ENCODE results near the gene PPIA.
"Not testable (repeated sequence)": the region's sequence is repeated elsewhere in the genome, so short reads cannot be mapped to it uniquely, and the experiment has no call there.

DNA sequence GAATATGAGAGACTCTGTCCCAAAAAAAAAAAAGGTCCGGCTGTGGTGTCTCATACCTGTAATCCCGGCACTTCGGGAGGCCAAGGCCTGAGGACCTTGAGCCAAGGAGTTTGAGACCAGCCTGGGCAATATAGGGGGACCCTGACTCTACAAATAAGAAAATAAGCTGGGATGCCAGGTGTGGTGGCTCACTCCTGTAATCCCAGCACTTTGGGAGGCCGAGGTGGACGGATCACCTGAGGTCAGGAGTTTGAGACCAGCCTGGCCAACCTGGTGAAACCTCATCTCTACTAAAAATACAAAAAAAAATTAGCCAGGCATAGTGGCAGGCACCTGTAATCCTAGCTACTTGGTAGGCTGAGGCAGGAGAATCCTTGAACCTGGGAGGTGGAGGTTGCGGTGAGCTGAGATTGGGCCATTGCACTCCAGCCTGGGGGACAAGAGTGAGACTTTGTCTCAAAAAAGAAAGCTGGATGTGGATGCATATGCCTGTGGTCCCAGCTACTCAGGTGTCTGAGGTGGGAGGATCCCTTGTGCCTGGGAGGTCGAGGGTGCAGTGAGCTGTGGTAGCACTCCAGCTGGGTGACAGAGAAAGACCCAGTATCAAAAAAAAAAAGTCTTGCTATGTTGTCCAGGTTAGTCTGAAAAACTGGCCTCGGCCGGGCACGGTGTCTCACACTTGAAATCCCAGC, 7.5 kb downstream of the PPIA start:
- not testable (repeated sequence) for TF ChIP-seq TCF12 (IDR thresholded peaks at IDR 0.05)
- TF ChIP-seq, protein P1, sequence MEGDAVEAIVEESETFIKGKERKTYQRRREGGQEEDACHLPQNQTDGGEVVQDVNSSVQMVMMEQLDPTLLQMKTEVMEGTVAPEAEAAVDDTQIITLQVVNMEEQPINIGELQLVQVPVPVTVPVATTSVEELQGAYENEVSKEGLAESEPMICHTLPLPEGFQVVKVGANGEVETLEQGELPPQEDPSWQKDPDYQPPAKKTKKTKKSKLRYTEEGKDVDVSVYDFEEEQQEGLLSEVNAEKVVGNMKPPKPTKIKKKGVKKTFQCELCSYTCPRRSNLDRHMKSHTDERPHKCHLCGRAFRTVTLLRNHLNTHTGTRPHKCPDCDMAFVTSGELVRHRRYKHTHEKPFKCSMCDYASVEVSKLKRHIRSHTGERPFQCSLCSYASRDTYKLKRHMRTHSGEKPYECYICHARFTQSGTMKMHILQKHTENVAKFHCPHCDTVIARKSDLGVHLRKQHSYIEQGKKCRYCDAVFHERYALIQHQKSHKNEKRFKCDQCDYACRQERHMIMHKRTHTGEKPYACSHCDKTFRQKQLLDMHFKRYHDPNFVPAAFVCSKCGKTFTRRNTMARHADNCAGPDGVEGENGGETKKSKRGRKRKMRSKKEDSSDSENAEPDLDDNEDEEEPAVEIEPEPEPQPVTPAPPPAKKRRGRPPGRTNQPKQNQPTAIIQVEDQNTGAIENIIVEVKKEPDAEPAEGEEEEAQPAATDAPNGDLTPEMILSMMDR (IDR thresholded peaks at IDR 0.05) = not testable (repeated sequence)
